Activated CD4-positive, alpha-beta T cell treated with anti-CD3 and anti-CD28 coated beads, Interleukin-2, Interleukin-4, amounts not matched to agents 100 ng/mL and 50 ng/mL, durations not matched to agents 16 hours and 8 hours (primary cell): ENCODE results near the gene FAM78A.
"Not testable (repeated sequence)": the region's sequence is repeated elsewhere in the genome, so short reads cannot be mapped to it uniquely, and the experiment has no call there.

Experiments
- DNase-seq: peaks from one replicate; pipeline ENCODE4 v3.0.0-alpha.2; 2020; ENCODE audit warnings: low spot score

Gene FAM78A

DNA sequence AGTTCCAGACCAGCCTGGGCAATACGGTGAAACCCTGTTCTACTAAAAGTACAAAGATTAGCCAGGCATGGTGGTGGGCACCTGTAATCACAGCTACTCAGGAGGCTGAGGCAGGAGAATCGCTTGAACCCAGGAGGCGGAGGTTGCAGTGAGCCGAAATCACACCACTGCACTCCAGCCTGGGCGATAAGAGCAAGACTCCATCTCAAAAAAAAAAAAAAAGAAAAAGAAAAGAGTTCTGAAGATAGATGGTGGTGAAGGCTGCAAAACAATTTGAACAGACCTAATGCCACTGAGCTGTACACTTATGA lies 13.3 kb downstream of the FAM78A start:
- not testable (repeated sequence) for DNase-seq

DNA sequence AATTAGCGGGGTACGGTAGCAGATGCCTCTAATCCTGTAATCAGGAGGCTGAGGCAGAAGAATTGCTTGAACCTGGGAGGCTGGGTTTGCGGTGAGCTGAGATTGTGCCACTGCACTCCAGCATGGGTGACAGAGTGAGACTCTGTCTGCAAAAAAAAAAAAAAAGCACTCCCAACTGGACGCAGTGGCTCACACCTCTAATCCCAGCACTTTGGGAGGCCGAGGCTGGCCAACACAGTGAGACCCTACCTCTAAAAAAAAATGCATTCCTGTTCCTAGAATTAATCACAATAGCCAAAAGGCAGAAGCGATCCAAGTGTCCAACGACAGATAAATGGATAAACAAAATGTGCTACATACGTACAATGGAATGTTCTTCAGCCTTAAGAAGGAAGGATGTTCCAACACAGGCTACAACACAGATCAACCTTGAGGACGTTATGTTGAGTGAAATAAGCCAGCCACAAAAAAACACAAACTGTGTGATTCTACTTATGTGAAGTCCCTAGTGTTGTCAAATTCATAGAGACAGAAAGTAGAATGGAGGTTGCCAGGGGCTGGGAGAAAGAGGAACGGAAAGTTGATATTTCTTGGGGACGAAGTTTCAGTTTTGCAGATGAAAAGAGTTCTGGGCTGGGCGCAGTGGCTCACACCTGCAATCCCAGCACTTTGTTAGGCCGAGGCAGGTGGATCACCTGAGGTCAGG lies 13.8 kb downstream of the FAM78A start:
- no peak for DNase-seq

DNA sequence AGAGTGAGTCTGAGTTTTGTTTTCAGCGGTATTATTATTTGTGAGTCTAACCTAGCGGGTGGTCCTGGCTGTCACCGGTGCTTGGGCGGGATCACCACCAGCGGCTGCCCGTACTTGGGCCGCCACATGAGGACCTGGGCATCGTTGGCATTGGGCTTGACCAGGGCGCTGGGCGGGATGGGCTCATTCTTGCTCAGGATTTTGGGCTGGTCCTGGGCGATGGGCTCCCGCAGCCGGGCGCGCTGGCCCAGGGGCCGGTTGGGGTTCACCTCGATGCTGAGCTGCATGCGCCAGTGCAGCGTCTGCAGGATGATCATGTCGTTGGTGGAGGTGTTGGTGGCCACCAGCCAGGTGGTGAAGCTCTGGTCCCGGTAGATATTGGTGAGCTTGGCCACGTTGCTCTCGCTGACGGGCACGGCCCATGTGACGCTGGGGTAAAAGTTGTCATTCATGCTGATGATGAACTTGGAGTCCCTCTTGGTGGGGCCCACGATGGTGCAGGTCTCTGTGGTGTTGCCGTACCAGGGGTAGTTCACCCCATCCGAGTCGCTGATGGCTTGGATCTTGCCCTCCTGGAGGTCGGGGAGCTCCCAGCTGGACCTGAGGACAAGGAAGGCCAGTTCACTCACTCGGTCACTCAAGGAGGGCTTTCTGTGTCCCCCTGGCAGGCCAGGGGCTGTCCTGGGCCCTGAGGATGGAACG lies 15.4 kb downstream of the FAM78A start:
- DNase-seq = no peak

DNA sequence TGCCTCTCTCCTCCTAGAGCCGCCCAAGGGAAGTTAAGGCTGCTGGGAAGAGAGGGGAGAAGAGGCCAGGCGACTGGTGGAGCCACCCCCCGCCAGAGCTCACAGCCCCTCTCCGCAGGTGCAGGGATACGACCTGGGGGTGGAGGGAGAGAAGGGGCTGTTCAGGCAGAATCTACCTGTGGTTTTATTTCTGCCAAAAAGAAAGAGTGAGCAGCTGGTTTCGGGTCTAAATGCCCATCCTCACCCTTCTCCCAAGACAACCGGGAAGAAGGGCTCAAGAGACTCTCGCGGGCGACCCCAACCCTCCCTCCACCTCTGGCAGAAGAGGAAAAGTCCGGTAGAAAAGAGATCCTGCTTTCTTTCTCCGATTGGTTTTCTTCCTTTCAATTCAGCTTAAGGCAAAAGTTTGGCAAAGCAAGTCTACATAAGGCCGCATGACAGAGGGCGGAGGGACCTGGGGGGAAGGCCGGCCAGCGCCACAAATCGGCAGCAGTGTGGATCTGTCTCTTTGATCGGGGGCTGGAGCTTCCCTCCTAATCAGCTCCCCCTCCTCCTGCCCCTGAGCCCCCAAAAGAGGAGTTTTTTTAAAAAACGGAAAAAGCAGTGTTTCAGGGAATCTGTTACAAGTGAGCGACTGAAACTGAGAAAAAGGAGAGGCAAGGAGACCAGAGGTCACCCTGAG lies 16.3 kb downstream of the FAM78A start:
- no peak for DNase-seq

DNA sequence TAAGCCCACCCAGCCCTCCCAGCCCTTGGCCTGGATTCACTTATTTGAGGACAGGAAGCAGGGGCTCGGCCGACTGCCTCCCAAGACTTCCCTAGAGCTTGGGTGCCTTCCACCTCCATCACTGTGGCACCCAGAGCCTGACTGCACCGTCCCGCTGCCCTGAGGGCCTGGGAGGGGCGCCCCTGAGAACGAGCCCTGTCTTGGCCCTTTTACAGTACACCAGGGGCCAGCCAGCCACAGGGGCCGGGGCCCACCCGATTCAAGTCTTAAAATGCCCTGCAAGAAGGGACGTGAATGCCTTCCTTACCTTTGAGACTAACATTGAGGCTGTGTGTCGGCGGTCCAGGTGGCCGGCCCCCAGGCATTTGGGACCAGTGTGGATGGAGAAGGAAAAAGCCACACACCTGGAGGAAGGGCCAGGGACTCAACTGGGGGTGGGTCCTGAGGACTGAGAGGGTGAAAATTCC lies 16.8 kb downstream of the FAM78A start:
- DNase-seq = no peak

DNA sequence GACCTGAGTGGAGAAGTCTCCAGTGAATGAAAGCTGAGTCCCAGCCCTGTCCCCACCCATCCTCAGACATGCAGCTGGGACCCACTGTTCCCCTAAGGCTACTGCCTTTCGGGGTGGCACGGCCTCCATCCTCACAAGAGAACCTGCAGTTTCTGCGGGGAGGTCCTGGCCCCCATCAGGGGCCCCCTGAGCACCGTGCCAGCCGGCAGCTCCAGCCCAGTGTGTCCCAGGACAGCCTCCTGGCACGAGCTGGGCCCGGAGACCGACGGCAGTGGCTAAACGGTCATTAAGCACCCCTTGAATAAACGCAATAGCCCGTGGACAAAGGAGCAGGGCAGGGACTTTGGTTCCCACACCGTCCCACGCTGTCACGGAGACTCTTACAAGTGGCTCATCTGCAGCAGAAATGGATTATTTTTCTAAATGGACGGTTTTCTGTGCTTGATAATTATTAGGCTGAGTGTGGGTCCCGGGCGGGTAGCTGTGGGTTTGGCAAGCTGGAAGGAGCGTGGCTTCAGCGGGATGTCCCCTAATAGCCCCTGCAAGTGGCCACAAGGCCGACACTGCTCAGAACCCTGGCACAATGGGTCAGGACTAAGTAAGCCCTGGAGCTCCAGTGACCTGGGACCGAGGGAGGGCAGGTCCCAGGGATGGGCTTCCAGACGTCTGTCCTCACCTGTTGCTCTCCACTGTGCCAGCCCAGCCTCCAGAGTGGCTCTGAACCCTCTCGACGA lies 17.4 kb downstream of the FAM78A start:
- DNase-seq = no peak

DNA sequence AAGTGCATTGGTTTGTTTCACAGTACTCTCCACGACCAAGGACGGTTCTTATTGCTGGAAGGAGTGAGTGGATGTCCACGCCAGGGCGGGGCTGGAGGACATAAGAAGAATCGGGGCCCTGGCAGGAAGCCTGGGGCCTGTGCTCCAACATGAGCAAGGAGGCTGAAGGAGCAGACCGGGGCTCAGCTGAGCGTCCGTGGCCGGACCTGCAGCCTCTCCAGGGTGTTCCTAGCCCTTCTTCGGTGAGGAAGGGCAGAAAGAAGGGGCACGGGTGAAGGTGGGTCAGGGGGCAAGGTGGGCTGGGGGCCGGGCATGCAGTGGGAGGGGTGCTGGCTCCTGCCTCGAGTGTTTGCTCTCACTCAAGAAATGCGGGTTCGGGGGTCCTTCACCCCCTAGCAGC lies 18.1 kb downstream of the FAM78A start:
- DNase-seq = no peak

DNA sequence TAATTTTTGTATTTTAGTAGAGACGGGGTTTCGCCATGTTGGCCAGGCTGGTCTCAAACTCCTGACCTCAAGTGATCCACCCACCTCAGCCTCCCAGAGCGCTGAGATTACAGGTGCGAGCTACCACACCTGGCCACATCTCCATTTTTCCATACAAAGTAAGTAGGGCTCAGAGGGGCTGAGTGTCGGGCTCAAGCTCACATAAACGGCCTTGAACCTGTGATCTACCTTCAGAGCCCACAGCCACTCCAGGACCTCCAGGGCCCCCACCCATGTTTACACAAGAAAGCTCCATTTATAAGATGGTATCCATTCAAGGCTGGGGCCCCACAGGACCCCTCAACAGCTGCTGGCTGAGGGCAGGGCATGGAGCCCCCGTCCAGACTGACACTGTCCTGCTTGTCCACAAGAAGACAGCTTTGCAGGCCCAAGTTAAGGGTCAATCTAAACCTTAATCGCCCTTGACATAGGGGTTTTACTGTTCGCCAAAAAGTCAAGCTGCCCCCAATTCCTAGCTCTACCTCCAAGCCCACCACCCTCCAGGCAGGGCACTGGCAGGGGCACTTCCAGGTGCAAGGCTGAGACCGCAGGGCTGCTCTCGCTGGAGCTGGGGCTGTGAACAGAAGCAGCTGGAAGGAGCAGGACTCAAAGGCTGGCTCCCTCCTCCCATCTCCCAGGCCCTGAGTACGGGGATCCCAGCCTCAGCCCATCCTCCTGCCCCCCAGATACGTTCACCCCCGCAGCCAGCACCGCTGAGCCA lies 18.9 kb downstream of the FAM78A start:
- no peak for DNase-seq

DNA sequence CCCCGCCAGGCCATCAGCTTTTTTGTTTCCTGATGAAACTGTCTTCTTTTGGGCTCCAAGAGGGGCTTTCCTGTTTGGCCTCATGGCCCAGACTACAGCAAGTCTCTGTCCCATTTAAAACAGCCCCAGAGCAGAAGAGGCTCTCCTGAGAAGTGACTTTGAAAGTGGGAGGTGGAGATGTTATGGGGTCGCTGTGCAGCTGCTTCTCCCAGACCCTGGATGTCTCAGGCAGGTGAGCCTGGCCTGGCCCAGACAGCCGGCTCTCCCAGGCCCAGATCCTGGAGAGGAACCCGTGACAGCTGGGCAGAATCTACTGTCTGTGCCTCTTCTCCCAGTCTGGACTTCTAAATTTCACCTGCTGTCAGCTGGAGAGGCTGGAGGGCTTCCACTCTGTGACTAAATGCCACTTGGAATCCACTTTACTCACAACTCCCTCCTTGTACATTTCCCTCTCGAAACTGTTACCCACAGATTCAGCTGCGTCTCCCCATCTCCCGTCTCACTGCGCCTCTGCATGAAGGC lies 20.6 kb downstream of the FAM78A start:
- no peak for DNase-seq

DNA sequence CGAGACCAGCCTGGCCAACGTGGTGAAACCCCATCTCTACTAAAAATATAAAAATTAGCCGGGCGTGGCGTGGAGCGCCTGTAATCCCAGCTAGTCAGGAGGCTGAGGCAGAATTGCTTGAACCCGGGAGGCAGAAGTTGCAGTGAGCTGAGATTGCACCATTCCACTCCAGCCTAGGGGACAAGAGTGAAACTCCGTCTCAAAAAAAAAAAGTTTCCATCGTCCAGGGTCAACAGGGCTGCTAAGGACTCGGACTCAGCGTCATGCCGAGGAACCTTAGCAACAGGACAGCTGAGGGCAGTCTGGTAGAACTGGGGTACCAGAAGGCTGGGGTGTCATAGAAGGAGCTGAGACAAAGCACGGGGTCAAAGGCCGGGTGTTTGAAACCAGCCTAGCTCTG lies 21.7 kb downstream of the FAM78A start:
- no peak for DNase-seq

DNA sequence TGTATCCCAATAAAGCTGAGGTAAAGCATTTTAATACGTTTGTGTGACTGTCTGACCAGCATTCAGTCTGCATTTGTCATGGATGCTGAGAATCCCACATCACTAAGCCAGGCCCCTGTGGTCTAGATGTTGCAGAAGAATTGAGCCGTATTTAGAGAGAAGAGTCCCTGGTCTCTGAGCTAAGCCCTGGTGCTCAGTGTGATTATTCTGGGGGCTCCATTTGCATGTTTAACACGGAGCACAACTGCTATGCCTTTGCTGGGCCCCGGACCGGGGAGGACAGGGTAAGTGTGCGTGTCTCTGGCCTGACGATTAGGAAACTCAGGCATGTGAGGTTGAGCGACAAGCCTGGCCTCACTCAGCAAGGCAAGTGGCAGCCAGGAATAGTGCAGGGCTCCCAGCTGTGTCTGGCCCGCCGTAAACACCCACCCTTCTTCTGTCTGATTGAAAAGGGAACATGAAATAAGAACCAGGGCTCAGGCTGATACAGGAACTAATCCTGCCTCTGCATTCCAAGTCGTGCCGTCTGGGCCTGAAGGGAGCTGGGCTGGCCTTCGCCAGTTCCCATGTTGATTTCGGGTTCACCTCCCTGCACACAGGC lies 22.3 kb downstream of the FAM78A start:
- DNase-seq = no peak

DNA sequence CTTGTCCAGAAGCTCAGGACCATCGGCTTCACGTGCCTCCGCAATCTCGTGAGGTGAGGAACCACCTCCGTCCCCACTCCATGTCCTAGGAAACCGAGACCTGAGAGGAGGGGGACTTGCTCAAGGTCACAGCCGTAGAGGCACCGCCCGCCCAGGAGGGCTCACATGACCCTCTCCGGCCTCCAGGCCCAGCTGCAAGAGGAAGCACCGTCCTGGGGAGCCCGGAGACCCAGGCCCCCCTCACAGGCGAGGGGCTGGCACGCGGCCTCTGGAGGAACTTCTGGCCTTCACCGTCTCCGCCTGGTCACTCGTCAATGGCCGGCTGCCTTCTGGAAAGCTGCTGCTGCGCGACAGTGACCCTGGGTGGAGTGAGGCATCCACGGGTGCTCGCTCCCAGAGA lies 24.2 kb downstream of the FAM78A start:
- no peak for DNase-seq

DNA sequence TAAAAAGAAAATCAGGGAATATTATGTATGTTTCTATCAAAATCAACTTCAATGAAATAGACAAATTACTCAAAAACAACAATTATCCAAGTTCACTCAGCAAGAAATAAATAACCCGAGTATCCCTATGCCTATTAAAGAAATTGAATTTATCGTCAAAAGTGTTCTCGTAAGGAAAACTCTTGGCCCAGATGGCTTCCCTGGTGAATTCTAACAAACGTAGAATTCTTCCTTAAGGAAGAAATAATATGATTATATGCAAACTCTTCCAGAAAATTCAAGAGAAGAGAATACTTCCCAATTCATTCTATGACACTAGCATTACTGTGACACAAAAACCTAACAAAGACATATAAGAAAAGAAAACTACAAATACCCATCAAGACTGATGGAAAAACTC lies 29.7 kb downstream of the FAM78A start:
- no peak for DNase-seq

DNA sequence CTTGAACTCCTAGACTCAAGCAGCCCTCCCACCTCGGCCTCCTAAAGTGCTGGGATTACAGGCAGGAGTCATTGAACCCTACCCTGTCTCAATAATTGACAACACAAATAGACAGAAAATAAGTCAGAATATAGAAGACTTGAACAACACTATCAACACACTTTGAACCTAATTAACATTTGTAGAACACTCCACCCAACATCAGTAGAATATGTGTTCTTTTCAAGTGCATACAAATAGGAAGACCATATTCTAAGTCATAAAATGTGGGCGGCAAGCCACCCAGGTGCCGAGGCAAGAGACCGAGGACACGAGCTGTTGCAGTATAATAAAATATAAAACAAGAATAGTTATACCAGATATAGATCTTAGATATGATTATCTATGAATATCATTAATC lies 32.0 kb downstream of the FAM78A start:
- not testable (repeated sequence) for DNase-seq

DNA sequence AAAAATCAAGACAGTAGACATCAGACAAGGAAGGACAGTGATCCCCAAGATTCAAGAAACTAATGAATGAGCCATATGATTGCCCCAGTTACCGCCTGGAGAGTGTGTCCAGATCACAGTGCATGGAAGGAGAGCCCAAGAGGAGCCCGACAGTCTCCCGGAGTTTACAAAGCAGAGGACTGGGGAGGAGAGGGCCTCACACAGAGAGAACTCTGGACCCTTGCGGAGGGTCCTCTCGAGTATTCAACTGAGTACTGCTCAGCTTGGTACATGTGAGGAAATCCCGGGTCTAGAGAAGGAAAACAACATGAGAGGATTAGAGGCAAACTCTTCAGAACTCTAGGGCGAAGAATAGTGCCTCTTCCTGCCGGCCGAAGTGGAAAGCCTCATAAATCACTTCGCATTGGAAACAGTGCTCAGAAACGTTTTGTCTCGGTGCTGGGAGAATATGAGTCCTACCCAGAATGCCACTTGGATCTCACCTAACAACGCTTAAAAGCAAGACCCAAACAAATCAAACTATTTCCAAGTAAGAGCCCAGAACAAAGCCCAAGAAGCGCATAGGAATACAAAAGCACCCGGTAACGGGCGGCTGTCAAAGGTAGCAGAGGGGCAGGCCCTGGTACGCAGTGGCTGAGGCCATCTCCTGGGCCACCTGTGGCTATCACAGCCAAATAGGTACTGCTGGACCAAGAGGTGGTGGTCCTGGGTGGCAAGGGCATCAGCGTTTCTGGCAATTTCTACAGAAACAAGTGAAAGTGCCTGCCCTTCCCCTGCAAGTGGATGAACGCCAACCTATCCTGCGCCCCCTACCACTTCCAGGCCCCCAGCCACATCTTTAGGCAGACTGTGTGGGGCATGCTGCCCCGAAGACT lies 36.0 kb downstream of the FAM78A start:
- no peak for DNase-seq

DNA sequence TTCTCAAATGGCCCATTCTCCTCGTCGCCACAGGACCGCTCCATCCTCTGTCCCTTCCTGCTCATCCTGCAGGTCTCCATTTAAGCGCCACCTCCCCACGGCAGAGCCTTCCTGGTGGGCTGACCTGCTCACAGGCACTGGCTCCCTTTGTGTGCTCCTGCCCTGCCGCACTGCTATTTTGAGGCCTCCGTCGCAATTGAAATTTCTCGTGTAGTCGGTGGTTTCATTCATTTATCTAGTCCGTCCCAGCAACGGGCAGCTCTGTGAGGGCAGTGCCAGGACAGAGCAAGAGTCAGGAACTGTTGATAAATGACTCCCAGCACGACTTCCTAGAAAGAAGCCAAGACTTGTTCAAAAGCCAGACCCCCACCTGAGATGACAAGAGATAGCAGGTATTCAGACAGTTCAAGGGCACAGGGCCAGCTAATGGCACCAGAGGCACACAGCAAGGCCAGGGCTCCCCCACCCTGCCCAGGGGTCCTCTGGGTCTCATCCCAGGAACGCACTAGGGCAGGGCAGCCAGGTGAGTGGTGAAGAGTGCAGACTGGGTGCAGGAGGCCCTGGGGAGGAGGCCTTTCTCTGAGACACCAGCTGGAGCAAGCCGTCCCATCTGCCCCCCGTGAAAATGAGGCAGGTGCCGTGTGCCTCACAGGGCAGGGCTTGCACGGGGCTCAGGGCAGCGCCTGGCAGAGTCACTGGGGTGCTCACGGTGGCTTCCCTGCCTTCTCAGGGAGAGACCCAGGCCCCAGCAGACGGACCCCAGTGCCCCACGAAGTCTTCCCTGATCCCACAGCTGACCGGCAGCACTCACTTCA lies 36.9 kb downstream of the FAM78A start:
- DNase-seq = no peak

DNA sequence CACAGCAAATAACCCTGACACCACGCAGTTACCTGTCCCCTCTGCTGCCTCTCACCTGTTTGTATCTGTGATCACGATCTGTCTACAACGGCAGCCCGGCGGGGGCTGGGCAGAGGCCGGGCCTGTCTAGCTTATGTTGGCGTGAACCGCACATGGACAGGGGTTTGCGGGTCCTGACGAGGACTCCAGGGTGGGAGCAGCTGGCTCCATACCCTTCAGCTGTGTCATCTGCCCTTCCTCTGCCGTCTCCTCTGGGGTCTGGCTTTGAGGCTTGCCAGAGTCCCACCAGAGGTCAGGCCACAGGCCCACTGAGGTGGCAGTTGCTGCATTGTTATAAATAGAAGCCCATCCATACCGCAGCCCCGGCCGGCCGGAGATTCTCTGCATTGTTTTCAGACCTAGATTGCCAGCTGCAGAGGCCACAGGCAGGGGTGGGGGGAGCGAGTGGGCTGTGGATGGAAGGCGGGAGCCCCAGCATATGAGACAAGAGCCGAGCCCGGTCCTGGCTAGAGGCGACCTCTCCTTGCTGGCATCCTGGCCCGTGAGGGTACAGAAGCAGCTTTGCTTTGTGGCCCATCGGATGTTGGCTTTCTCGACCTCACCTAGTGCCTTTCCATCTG lies 37.8 kb downstream of the FAM78A start:
- DNase-seq = no peak

DNA sequence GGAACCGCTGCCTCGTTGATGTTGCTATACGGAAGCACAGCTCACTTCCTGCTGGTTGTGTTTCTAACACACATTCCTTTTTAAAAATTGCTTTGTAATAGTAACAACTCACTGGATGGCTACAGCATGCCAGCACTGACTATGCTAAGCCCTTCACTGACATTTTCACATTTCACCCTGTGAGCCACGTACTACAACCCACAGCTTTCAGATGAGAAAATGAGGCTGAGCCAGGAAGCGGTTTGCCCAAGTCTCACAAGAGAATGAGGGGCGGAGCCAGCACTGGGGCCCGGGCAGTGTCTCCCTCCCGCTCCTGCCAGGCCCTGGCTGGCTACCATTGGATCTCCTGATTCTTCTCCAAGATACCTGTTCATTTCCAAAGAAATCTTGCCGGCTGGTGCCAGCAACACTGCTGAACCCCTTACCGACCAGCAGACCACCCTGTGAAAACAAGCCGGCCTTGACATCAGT lies 38.3 kb downstream of the FAM78A start:
- peak; percentile 93 for DNase-seq

DNA sequence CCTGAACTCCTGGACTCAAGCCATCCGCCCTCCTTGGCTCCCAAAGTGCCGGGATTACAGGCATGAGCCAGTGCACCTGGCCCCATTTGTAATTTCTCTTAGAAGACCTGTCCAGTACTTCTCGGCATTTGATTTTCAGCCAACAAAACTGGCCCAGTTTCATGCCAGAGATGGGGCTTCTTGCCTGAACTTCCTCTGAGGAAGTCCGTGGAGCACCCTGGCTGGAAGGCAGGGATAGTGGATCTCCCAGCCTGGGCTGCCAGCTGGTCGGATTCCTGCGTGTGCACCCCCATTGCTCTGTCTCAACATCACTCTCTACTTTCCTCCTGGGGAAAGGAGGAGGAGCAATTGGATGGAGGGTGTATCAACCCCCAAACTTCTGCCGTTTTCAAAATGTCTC lies 39.0 kb downstream of the FAM78A start:
- no peak for DNase-seq
